T1000 (cell line): ENCODE measurements around the gene MAP3K20.
"Not testable (repeated sequence)": the region's sequence is repeated elsewhere in the genome, so short reads cannot be mapped to it uniquely, and the experiment has no call there.

Experiments used
- DNase-seq: peaks from one replicate; lab custom pipeline; 2025; ENCODE audit warnings: mixed read lengths; lab: John Stamatoyannopoulos, UW

MAP3K20 gene

GRCh38 chr2:173202570-173202969 lies 126.9 kb downstream of the MAP3K20 start:
- no peak for DNase-seq

GRCh38 chr2:173204316-173204715 lies 128.7 kb downstream of the MAP3K20 start:
- no peak for DNase-seq

GRCh38 chr2:173205375-173205774 lies 129.7 kb downstream of the MAP3K20 start:
- DNase-seq: no peak

GRCh38 chr2:173207124-173207523 lies 131.5 kb downstream of the MAP3K20 start:
- DNase-seq: not testable (repeated sequence)

GRCh38 chr2:173210270-173211196 lies 134.9 kb downstream of the MAP3K20 start:
- peak; percentile 47 for DNase-seq

- DNase-seq: no peak
Observed at GRCh38 chr2:173213181-173213580, 137.5 kb downstream of the MAP3K20 start.

GRCh38 chr2:173214213-173214612 lies 138.6 kb downstream of the MAP3K20 start:
- no peak for DNase-seq

GRCh38 chr2:173215316-173215715 lies 139.7 kb downstream of the MAP3K20 start:
- no peak for DNase-seq

GRCh38 chr2:173216051-173216450 lies 140.4 kb downstream of the MAP3K20 start:
- no peak for DNase-seq

GRCh38 chr2:173216668-173217067 lies 141.0 kb downstream of the MAP3K20 start:
- DNase-seq: no peak

- DNase-seq: no peak
Observed at GRCh38 chr2:173217116-173217840, 141.6 kb downstream of the MAP3K20 start.

- DNase-seq: no peak
Observed at GRCh38 chr2:173218326-173219056, 142.8 kb downstream of the MAP3K20 start.

GRCh38 chr2:173221132-173221695 lies 145.6 kb downstream of the MAP3K20 start:
- no peak for DNase-seq

GRCh38 chr2:173221937-173222594 lies 146.4 kb downstream of the MAP3K20 start:
- no peak for DNase-seq

- no peak for DNase-seq
Observed at GRCh38 chr2:173223871-173224270, 148.2 kb downstream of the MAP3K20 start.

- DNase-seq: no peak
Observed at GRCh38 chr2:173226899-173227698, 151.5 kb downstream of the MAP3K20 start.

- no peak for DNase-seq
Observed at GRCh38 chr2:173229086-173229485, 153.4 kb downstream of the MAP3K20 start.

- DNase-seq: no peak
Observed at GRCh38 chr2:173230181-173230580, 154.5 kb downstream of the MAP3K20 start.

- no peak for DNase-seq
Observed at GRCh38 chr2:173231042-173231441, 155.4 kb downstream of the MAP3K20 start.

GRCh38 chr2:173231465-173231864 lies 155.8 kb downstream of the MAP3K20 start:
- DNase-seq: no peak
